ENCODE data around the gene SERPIND1.
A peak's percentile ranks its signal among the peaks of the same experiment; 100 is the strongest.
"Not testable (repeated sequence)": the region's sequence is repeated elsewhere in the genome, so short reads cannot be mapped to it uniquely, and the experiment has no call there.

SERPIND1 gene

DNA sequence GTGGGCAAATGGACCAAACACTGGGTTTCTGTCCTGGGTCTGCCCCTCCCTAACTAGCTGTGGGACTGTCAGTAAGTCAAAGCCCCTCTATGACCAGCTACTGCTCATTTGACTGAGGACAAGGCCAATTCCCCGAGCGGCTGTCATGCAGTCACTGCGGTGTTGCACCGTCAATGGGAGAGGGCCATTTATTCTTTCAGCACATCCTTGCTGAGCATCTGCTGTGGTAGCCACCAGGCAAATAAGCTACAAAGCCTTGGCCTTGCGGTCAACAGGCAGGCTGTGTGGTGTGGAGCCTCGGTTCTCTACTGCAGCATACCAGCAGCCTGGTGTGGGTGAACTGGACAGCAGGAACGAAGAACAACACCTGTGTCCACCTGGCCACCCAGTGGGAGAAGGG is 25.8 kb upstream of the SERPIND1 start:
- DNase-seq, result no peak

DNA sequence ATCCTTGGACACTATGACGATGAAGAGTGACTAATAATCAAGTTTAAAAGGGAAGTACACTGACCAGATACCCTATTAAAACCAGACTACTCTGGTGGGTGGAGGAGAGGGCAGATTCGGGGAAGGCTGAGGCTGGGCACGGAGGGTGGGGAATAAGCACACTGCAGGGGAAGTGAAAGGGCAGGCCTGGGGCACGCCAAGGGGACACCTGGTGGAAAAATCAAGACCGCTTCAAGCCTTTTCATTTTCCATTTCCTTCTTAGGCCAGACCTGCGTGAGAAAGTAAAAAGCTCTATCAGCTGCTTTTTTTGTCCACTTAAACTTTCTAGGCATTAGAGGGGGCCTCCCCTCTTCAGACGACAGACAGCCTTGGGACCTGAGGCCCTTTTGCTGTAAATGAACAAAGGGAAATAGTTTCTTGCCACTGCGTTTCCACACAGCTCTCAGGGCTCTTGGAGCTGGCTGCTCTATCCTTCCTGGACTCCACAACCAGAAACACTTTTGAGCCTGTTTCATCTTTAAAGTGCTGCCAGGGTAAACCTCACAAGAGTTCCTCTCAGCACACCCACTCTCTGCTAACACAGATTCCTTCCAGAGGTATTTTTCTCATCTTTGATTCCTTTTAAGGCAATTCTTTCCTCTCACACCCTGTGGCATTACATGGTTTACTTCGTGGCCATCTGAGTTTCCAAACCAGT is 25.0 kb upstream of the SERPIND1 start:
- no peak for DNase-seq

GRCh38 chr22:20749453-20749852 is 24.5 kb upstream of the SERPIND1 start:
- DNase-seq, result no peak

DNA sequence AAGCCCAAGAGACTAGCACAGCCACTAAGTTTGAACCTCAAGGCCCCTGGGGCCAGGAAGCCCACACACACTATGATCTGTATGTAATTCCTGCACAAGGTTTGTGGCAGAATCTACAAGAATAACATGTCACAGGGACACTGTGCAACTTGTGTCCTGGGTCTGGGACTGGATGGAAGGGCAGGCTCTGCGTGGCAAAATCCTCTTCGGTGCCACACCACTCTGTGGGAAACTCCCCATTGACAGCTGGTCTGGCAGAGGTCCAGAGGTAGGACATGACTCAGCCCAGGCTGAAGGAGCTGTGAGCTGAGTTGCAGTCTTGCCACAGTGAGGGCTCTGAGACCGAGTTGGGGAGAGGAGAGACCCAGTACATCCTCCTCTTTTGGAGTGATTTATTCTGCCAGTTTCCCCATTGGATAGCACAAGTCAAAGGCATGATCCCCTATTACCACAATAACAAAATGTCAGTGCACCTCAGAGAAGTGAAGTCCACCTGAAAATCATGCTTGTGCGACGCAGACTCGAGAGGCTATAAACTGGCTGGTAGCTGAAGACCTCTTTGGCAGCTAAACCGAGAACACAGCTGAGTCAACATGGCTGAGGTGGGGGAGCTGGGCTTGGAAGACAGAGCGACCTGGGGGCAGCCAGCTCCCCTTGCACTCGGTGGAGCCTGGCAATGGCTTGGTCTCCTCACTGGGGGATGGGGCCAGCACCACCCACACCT is 23.3 kb upstream of the SERPIND1 start:
- peak; percentile 41 for DNase-seq

DNA sequence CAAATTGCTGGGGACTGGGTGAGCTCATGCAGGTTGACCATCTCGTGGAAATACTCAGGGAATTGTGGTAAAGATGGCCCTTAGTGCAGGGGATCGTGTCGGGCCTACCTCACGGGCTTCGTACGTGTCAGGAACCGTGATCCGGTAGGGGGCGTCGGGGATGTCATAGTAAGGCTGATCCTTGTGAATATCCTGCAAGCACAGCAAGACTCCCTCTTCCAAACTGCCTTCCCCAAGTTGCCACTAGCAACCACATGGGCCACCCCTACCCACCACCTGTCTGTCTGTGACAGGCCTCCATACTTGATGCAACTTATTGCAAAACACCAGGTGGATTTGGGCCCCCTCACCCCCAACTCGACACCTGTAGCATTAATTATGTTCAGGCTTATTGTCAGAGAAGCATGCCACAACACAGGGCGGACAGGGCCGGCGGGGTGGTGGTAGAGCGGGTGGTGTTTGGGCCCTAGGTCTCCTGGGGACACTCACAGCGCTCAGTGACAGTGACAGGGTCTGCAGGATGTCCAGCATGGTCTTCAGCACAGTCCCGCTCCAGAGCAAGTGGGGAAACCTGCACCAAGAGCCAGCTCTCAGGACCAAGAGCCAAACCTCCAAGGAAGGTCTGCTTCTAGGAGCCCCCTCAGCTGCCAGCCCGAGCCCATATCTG is 22.6 kb upstream of the SERPIND1 start:
- DNase-seq, result no peak

GRCh38 chr22:20752104-20752741 is 21.7 kb upstream of the SERPIND1 start:
- no peak for DNase-seq

- no peak for DNase-seq
These were observed 21.0 kb upstream of the SERPIND1 start for GRCh38 chr22:20752873-20753272.

DNA sequence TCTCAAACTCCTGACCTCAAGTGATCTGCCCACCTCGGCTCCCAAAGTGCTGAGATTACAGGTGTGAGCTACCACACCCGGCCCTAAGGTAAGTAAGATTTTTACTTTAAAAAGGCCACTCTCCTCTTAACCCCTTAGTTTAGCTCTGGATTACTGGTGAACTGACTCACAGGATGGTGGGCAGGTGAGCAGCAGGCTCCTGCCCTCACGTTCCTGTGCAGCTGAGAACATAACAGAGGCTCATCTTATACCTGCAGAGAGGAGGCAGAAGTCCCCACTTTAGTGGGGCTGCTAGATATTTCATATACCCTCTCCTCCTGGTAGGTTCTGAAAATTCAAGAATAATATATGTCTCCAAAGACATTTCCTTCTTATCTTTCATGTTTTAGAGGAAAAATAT is 17.1 kb upstream of the SERPIND1 start:
- no peak for DNase-seq

GRCh38 chr22:20758688-20759087 is 15.2 kb upstream of the SERPIND1 start:
- DNase-seq, result no peak

DNA sequence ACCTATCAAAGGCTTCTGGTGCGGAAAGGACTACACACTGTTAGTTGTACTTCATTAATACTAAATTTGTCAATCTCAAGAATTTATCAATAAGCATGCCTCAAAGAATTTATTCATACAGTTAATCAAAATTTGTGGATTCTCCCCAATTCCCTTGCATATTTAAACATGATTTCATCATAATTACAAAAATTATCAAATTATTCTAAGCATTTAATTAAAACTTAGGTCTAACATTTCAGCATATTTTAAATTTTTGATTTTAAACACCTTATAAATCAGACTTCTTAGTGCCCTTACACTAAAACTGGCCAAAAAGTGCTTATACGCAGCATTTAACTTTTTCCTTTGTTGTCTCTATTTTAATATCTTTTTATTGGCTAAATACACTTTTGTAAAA is 13.8 kb upstream of the SERPIND1 start:
- DNase-seq, result no peak

DNA sequence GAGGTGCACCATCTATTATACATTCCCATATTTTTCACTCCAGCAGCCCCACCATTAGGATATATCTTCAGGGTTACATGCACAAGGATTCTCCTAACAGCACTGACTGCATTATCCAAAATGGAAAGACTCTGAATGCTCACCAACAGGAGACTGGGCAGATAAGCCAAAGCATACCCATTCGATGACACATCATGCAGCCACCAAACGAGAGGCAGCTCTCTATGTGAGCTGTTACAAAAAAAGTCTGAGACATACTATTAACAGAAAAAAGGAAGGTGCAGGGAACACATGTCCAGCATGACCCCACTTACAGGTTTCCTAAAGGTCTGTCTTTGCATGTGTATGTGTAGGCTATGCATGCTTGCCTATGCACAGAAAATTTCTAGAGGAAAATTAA is 12.4 kb upstream of the SERPIND1 start:
- no peak for DNase-seq

DNA sequence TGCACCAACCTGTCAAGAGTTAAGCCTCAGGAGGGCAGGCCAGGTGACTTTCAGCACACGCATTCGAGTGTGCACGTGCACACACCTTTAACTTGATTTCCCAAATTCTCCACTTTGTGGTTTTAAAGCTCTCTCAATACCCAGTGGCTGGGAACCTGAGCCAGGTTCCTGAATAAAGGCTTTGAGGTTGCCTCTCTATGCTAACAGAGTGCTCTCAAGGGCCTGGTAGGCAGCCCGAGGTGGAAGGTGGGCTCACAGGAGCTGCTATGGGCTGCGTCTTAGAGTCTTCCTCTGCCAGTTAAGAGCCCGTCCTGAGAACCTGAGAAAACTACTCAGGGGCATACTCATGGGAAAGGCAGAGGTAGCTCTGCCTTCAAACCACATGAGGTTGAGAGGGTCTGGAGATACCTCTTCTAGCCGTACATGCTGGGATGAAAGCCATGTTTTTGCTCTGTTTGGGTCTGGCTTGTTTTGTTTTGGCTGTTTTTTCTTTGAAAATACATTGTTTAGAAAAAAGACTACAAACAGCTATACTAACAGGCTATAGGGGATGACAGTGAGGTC is 11.6 kb upstream of the SERPIND1 start:
- DNase-seq, result no peak

DNA sequence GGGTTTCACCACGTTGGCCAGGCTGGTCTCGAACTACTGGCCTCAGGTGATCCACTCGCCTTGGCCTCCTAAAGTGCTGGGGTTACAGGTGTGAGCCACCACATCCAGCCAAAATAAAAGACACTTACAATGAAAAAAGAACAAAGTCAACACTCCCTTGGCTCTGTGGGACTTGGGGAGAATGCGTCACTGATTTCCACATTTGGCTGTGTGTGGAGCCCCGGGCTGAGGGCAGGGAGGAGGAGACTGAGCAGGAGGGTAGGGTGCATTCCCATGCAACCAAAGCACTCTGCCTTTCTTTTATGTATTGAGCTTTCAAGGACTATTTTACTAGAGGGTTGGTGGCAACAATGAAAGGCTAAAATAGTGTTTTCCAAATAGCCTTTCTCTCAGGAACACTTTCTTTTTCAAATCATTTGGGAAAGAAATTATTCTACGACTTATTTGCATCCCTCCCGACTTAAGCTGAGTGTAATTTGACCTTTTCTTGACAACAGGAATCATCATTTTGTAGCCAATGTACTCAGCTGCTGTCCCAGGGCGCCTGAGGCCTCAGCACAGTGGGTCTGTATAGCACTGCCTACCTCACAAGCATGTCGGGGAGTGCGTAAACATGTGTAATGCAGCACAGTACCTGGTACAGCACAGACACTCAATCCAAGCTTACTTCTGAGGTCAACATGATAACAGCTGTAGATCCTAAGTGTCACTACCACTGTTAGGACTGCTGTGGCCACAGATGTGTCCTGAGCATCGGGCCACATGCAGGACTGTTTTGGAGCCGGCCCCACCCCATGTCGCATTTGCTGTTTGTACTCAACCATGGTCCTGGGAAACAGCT is 10.1 kb upstream of the SERPIND1 start:
- DNase-seq, result no peak

DNA sequence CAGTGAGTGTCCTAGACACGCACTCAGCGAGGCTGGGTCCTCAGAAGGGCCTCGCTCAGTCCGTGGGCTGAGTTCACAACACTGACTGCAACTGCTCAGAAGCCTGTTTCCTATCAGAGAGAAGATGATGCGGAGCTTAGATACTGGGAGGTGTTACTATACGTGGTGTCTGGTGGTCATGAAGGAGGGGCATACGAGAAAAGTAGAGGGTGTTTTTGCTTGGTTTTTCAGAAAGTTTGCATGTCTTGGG is 9.5 kb upstream of the SERPIND1 start:
- DNase-seq, result no peak

DNA sequence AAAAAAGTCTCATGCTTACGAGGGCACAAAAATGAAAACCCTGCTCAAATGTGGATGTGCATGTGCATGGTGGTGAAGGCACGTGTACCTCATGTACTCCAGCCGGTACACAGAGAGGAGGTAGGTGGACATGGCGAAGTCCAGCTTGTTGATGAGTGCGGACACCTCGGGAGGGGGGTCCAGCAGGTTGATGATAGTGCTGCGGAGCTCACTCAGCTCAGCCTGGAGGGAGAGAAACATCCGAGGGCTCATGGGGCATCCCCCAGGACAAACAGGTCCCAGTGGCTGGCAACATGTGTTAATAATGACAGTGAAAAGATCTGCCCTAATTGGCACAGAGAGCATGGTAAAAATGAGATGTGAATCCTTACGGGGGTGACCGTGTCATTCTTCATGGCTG is 9.2 kb upstream of the SERPIND1 start:
- no peak for DNase-seq

DNA sequence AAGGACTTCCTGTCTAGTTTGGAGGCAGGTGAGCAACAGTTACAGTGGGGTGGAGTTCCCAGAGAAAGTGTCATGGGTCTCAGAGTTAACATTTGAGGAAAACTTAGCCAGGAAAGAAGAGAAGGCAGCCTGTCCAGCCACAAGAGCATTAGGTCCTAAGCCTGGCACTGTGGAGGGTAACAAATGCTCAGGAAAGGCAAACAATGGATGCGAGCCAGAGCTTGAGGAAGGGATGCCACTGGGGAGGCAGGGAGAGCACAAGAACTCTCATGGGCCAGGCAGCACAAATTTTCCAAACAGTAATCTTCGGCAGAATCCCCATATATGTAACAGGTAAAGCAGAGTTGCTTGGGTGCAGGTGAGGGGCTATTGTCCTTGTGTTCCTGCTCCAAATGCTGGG is 8.0 kb upstream of the SERPIND1 start:
- DNase-seq, result no peak

GRCh38 chr22:20766530-20766929 is 7.4 kb upstream of the SERPIND1 start:
- no peak for DNase-seq

DNA sequence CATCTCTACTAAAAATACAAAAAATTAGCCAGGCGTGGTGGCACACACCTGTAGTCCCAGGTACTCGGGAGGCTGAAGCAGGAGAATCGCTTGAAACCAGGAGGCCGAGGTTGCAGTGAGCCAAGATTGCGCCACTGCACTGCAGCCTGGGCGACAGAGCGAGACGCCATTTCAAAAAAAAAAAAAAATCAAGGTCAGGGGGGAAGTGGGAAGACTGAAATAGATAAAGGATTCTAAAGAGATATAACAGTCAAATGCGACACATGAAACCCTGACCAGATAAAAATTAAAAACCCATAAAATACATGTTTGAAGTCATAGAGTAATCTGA is 4.5 kb upstream of the SERPIND1 start:
- DNase-seq, result not testable (repeated sequence)

DNA sequence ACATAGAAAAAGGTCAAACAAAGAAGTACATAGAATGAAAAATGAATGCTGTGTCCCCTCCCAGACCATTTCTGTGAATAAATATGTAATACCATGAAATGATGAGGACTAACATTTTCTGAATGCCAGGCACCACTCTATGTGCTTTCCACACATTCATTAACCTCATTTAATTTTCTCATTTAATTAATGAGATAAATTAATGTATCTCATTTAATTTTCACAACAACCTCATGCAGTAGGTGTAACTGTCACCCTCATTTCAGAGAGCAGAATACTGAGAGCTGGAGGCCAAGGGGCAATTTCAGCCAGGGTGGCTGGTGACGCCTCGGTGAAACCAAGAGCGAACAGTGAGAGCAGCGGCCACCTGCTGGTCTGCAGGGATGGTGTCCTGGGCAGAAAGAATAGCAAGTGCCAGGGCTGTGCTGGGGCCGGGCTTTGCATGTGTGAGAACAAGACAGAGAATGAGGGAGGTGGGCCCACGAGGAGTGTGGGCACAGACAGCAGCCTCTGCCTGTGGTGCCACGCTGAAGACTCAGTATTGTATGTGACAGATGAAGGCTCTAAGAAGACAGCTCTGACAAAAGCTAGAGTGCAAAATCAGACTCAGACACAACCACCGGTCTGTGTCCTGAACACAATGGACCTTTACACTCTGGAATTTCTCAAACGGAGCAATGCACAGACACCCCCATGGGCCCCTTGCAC is 1.8 kb upstream of the SERPIND1 start:
- no peak for DNase-seq

DNA sequence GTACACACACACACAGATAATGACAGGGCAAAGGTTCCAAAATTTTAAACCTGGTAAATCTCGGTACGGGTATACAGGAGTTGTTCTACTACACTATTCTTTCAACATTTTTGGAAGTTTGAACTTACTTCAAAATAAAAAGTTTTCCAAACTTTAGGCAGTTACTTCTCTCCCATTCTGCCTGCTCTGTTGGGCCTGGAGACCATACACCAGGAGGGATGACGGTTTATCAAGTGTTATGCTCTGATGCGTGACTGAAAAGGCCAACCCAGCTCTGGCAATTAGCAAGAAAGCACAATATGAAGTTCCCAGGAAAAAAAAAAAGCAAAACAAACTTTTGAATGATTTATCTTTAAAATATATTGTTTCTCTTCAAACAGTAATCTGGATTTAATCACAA is 969 bp downstream of the SERPIND1 start:
- DNase-seq, result no peak

GRCh38 chr22:20775342-20775895 is 1.5 kb downstream of the SERPIND1 start:
- DNase-seq, result no peak

Data from NCI-H226 (cell line).